H1 (cell line): Measurements from ENCODE around the gene STPG1. TPM values are rescaled to one million over a fixed set of nuclear protein-coding genes. Genes with fewer than 3 reads are reported as not detected.

Experiments
- CTCF ChIA-PET: fragments of 300-600 bp; sonication (Branson Sonifier 250); formaldehyde crosslinking; loops from one replicate; lab custom pipeline; 2021; ENCODE audit not compliant: partially characterized antibody; lab: Charles Lee
- POLR2A ChIA-PET: fragments of 300-600 bp; sonication (Branson Sonifier 250); formaldehyde crosslinking; loops from one replicate; lab custom pipeline; 2021; ENCODE audit warnings: inconsistent platforms; ENCODE audit not compliant: partially characterized antibody; lab: Charles Lee
- DNase-seq, 2 experiments: peaks; one replicate each; pipeline versions ENCODE4 v3.0.0 to v3.0.0-alpha.2; 2010 to 2022; ENCODE audit warnings: low spot score in 2 of 2, low read depth in 1 of 2, mixed read lengths in 1 of 2
- FAIRE-seq: peaks from 2 replicates; lab custom pipeline; 2011; peaks lifted over from hg19 to GRCh38; lab: Jason Lieb, UNC
- H2AFZ ChIP-seq: 2 replicates; pipeline ENCODE4 v1.8.1; 2012; ENCODE audit warnings: low read length, inconsistent platforms
- H2AK5ac ChIP-seq: 2 replicates; pipeline ENCODE4 v1.6.1; 2013; ENCODE audit warnings: low read depth, low read length
- H2BK120ac ChIP-seq: replicated peaks from 2 replicates; pipeline ENCODE3; 2013; ENCODE audit warnings: low read depth, low read length, inconsistent platforms
- H2BK12ac ChIP-seq: 2 replicates; pipeline ENCODE4 v1.6.1; 2013; ENCODE audit warnings: low read depth, low read length
- H2BK15ac ChIP-seq: 2 replicates; pipeline ENCODE4 v1.6.1; 2013; ENCODE audit warnings: low read length
- H2BK20ac ChIP-seq: 2 replicates; pipeline ENCODE4 v1.6.1; 2013; ENCODE audit warnings: low read length
- H2BK5ac ChIP-seq: 2 replicates; pipeline ENCODE4 v1.6.1; 2013; ENCODE audit warnings: low read depth, low read length
- H3K14ac ChIP-seq: 2 replicates; pipeline ENCODE4 v1.6.1; 2013; ENCODE audit warnings: inconsistent platforms; ENCODE audit not compliant: insufficient read length
- H3K18ac ChIP-seq: 2 replicates; pipeline ENCODE4 v1.6.1; 2013; ENCODE audit warnings: low read length; ENCODE audit errors: extremely low read depth
- H3K23ac ChIP-seq: 2 replicates; pipeline ENCODE4 v1.6.1; 2013; ENCODE audit warnings: inconsistent platforms; ENCODE audit not compliant: insufficient read length
- H3K23me2 ChIP-seq: 2 replicates; pipeline ENCODE4 v1.6.1; 2013; ENCODE audit warnings: low read depth, low read length
- H3K27ac ChIP-seq: 2 replicates; pipeline ENCODE4 v1.6.1; 2011; ENCODE audit warnings: low read depth, low read length, inconsistent platforms
- H3K27me3 ChIP-seq, 4 experiments: replicated peaks in 1 of 4; 1 replicate in 1 of 4; 2 replicates in 3 of 4; pipeline versions ENCODE4 v1.6.1 to v1.8.1; 2011 to 2013; ENCODE audit warnings: low read length in 3 of 4, mild to moderate bottlenecking in 3 of 4, inconsistent platforms in 2 of 4, mixed read lengths in 2 of 4, moderate library complexity in 1 of 4; ENCODE audit not compliant: control insufficient read depth in 3 of 4, insufficient read depth in 3 of 4; ENCODE audit errors: extremely low read depth in 1 of 4
- H3K36me3 ChIP-seq, 4 experiments: 2 replicates each; pipeline versions ENCODE4 v1.6.1 to v1.8.1; 2011 to 2013; ENCODE audit warnings: mild to moderate bottlenecking in 4 of 4, low read length in 3 of 4, moderate library complexity in 2 of 4, control low read depth in 1 of 4, inconsistent platforms in 1 of 4; ENCODE audit not compliant: insufficient read depth in 4 of 4, control insufficient read depth in 2 of 4
- H3K4ac ChIP-seq: replicated peaks from 2 replicates; pipeline ENCODE3; 2013; ENCODE audit warnings: low read length, low read depth, mixed read lengths, inconsistent platforms; ENCODE audit not compliant: insufficient read length
- H3K4me1 ChIP-seq, 4 experiments: replicated peaks in 1 of 4; 1 replicate in 1 of 4; 2 replicates in 3 of 4; pipeline versions ENCODE4 v1.6.1 to v1.8.1; 2011 to 2013; ENCODE audit warnings: low read length in 3 of 4, inconsistent platforms in 2 of 4, mixed read lengths in 1 of 4; ENCODE audit not compliant: insufficient read depth in 4 of 4, control insufficient read depth in 3 of 4
- H3K4me2 ChIP-seq, 2 experiments: 2 replicates each; pipeline versions ENCODE4 v1.6.1 to v1.8.1; 2011 to 2013; ENCODE audit warnings: low read depth in 2 of 2, low read length in 2 of 2, control low read depth in 1 of 2, inconsistent platforms in 1 of 2, mild to moderate bottlenecking in 1 of 2; ENCODE audit not compliant: insufficient read depth in 1 of 2
- H3K4me3 ChIP-seq, 4 experiments: fragments of 200-600, 300-600 bp in 1 of 4; sonication (generic), shearing (Covaris generic), sonication (Bioruptor Twin) in 1 of 4; 2 replicates each; pipeline versions ENCODE4 v1.5.1 to v1.8.1; 2011 to 2016; ENCODE audit warnings: low read length in 4 of 4, low read depth in 3 of 4, control low read depth in 2 of 4, inconsistent platforms in 2 of 4, mild to moderate bottlenecking in 2 of 4, mixed read lengths in 1 of 4, moderate library complexity in 1 of 4; ENCODE audit not compliant: insufficient read depth in 2 of 4; ENCODE audit errors: extremely low read depth in 1 of 4
- H3K56ac ChIP-seq: replicated peaks from 2 replicates; pipeline ENCODE3; 2013; ENCODE audit warnings: low read depth, mild to moderate bottlenecking, mixed read lengths, low read length, inconsistent platforms; ENCODE audit not compliant: insufficient read length
- H3K79me1 ChIP-seq: 2 replicates; pipeline ENCODE4 v1.6.1; 2013; ENCODE audit warnings: low read depth, low read length, control low read depth
- H3K79me2 ChIP-seq, 2 experiments: 2 replicates each; pipeline versions ENCODE4 v1.6.1 to v1.8.1; 2012 to 2013; ENCODE audit warnings: low read length in 2 of 2, mild to moderate bottlenecking in 2 of 2, inconsistent platforms in 1 of 2; ENCODE audit not compliant: insufficient read depth in 2 of 2, control insufficient read depth in 1 of 2
- H3K9ac ChIP-seq, 4 experiments: replicated peaks in 1 of 4; 1 replicate in 1 of 4; 2 replicates in 3 of 4; pipeline versions ENCODE4 v1.6.1 to v1.8.1; 2011 to 2013; ENCODE audit warnings: low read depth in 3 of 4, low read length in 3 of 4, control low read depth in 2 of 4, mild to moderate bottlenecking in 2 of 4, moderate library complexity in 2 of 4, inconsistent platforms in 1 of 4; ENCODE audit errors: extremely low read depth in 1 of 4
- H3K9me3 ChIP-seq, 2 experiments: 2 replicates each; pipeline versions ENCODE4 v1.6.1 to v1.8.1; 2012 to 2013; ENCODE audit warnings: mild to moderate bottlenecking in 2 of 2, moderate library complexity in 2 of 2, control low read depth in 1 of 2, inconsistent platforms in 1 of 2, low read depth in 1 of 2, low read length in 1 of 2, mixed read lengths in 1 of 2; ENCODE audit not compliant: insufficient read depth in 2 of 2
- H4K20me1 ChIP-seq, 2 experiments: replicated peaks in 1 of 2; 2 replicates each; pipeline versions ENCODE3 to v1.8.1; 2011 to 2013; ENCODE audit warnings: inconsistent platforms in 2 of 2, low read length in 2 of 2, mild to moderate bottlenecking in 1 of 2; ENCODE audit not compliant: insufficient read depth in 2 of 2, control insufficient read depth in 1 of 2
- H4K5ac ChIP-seq: 2 replicates; pipeline ENCODE4 v1.6.1; 2013; ENCODE audit warnings: low read length, low read depth, mixed read lengths, inconsistent platforms; ENCODE audit not compliant: insufficient read length
- H4K8ac ChIP-seq: 2 replicates; pipeline ENCODE4 v1.8.0; 2013; ENCODE audit warnings: mild to moderate bottlenecking, moderate library complexity, low read length, inconsistent platforms; ENCODE audit not compliant: insufficient read depth; ENCODE audit errors: extremely low read depth
- H4K91ac ChIP-seq: replicated peaks from 2 replicates; pipeline ENCODE3; 2013; ENCODE audit warnings: low read length, mixed read lengths, inconsistent platforms; ENCODE audit not compliant: insufficient read length
- E2F6 ChIP-seq: IDR thresholded peaks from 2 replicates; pipeline ENCODE4 v1.6.1; 2012; ENCODE audit warnings: inconsistent platforms
- KDM1A ChIP-seq: fragments of 200-600, 300-600 bp; sonication (generic); IDR thresholded peaks from 2 replicates; pipeline ENCODE4 v1.7.1; 2016; ENCODE audit warnings: mild to moderate bottlenecking, low read length, borderline replicate concordance
- SP2 ChIP-seq: IDR thresholded peaks from 2 replicates; pipeline ENCODE4 v1.6.1; 2012; ENCODE audit warnings: mild to moderate bottlenecking, low read length, inconsistent platforms
- WGBS, 2 experiments: shearing (Covaris generic) in 1 of 2; methylation state at CpG; one replicate each; pipeline versions ENCODE4 v1.1.6 to v1.1.7; 2013 to 2015; ENCODE audit warnings: low lambda C conversion rate in 2 of 2, mixed read lengths in 2 of 2, inconsistent platforms in 1 of 2, low coverage in 1 of 2, missing lambda C conversion rate in 1 of 2; ENCODE audit not compliant: insufficient replicate concordance in 2 of 2, insufficient coverage in 1 of 2, insufficient read length in 1 of 2; ENCODE audit errors: extremely low coverage in 1 of 2, missing lambda C conversion rate in 1 of 2; 5-methylcytosine and 5-hydroxymethylcytosine counted together
- polyA plus RNA-seq, 7 experiments: library from polyadenylated mRNA; depleted of rRNA in 3 of 7; stranded (reverse) in 5 of 7; unstranded in 2 of 7; fragments of >200 nt in 5 of 7; fragments of 200-250 nt in 2 of 7; gene quantifications; 1 replicate in 5 of 7; 2 replicates in 1 of 7; 4 replicates in 1 of 7; pipeline versions ENCODE4 v1.2.1 to v1.2.3, GENCODE V29; 2011 to 2013; ENCODE audit warnings: missing spikeins in 2 of 7, mixed read lengths in 2 of 7
- total RNA-seq: library from RNA; stranded (reverse); fragmentation: NEBNext Ultra II Directional; extraction: Animal tissue kit (Norgen Biotek cat#: 25700); gene quantifications from 2 replicates; pipeline ENCODE4 v1.2.1, GENCODE V29; 2021

STPG1 gene
- total and polyA plus RNA-seq, 2 of the 8 experiments (the other 6 are each of a cell fraction or from before 2014, with no cell fraction given), result 10.3 to 11.2 TPM

- H3K27me3 ChIP-seq, result no peaks in the 10 kb centered on the region
- TF ChIP-seq E2F6, result no peak
- no peak for TF ChIP-seq SP2
- no peak for TF ChIP-seq KDM1A
- TF ChIP-seq, all 59 proteins: peak for 0
- 83% methylated on average over 4 of the region's 4 CpGs; no CpG with 5 or more reads in 1 of the 2 experiments for WGBS, 2 experiments
- Histone ChIP-seq H3K14ac (no peak overlapping the region), H4K8ac (no peak overlapping the region), H3K4me3 (no peak overlapping the region; a peak in 1 of 8 replicates), H3K27ac (no peak overlapping the region), H3K79me2 (no peaks in the 10 kb centered on the region), H2BK5ac (no peak overlapping the region), H3K36me3 (no peaks in the 10 kb centered on the region), H4K20me1 (no peaks in the 10 kb centered on the region), H2BK12ac (no peak overlapping the region), H2BK15ac (0 out of 2 replicates have a peak overlapping the region, but pooled peaks have one; percentile 4), H3K4me2 (no peak overlapping the region), H3K9ac (no peak overlapping the region), H4K5ac (no peak overlapping the region), H2AK5ac (no peak overlapping the region), H3K23ac (no peak overlapping the region), H3K18ac (peak overlapping the region; percentile 44; the same call in 1 of the 2 replicates), H3K79me1 (no peaks in the 10 kb centered on the region), H3K56ac (no peak overlapping the region), H4K91ac (no peak overlapping the region), H2AFZ (no peak overlapping the region), H2BK20ac (no peak overlapping the region), H3K4me1 (peaks cover 0 to 33% (median 22%) of the 10 kb centered on the region in 4 experiments; a peak in 6 of 7 replicates), H3K9me3 (no peaks in the 10 kb centered on the region), H3K23me2 (no peaks in the 10 kb centered on the region; the same call in 1 of the 2 replicates), H3K4ac (no peak overlapping the region), H2BK120ac (no peak overlapping the region)
- CTCF ChIA-PET, result interaction anchor here (0.9 to 4.3 kb wide), 7 partner anchors 9 to 54 kb away, joined by 3 to 20 read pairs (median 4); no protein-coding TSS in a partner anchor
- DNase-seq, result no peak
- no peak for FAIRE-seq
- POLR2A ChIA-PET, result interaction anchor here (1.1 to 1.5 kb wide), 2 partner anchors 15 to 131 kb away, joined by 3 to 5 read pairs; no protein-coding TSS in a partner anchor
These were observed 76.1 kb downstream of the STPG1 start for GRCh38 chr1:24337455-24337854.
